Measurements from ENCODE around the gene LARP4B.

LARP4B gene

GRCh38 chr10:790821-791551 is 140.5 kb downstream of the LARP4B start:
- in situ Hi-C loops (cut with HindIII; ENCODE audit: low sequenced_read_pairs): no loop called here

- in situ Hi-C loops (cut with HindIII; ENCODE audit: low sequenced_read_pairs): no loop called here
These were observed 141.4 kb downstream of the LARP4B start for GRCh38 chr10:789831-790701.

GRCh38 chr10:788796-789748 is 142.4 kb downstream of the LARP4B start:
- in situ Hi-C loops (cut with HindIII; ENCODE audit: low sequenced_read_pairs): no loop called here

- in situ Hi-C loops (cut with HindIII; ENCODE audit: low sequenced_read_pairs): no loop called here
These were observed 143.4 kb downstream of the LARP4B start for GRCh38 chr10:787933-788651.

GRCh38 chr10:786633-787474 is 144.7 kb downstream of the LARP4B start:
- in situ Hi-C loops (cut with HindIII; ENCODE audit: low sequenced_read_pairs): no loop called here

- in situ Hi-C loops (cut with HindIII; ENCODE audit: low sequenced_read_pairs): no loop called here
These were observed 145.7 kb downstream of the LARP4B start for GRCh38 chr10:785861-786214.

GRCh38 chr10:785089-785860 is 146.2 kb downstream of the LARP4B start:
- in situ Hi-C loops (cut with HindIII; ENCODE audit: low sequenced_read_pairs): no loop called here

- in situ Hi-C loops (cut with HindIII; ENCODE audit: low sequenced_read_pairs): no loop called here
These were observed 147.0 kb downstream of the LARP4B start for GRCh38 chr10:784403-785088.

GRCh38 chr10:782751-783648 is 148.5 kb downstream of the LARP4B start:
- in situ Hi-C loops (cut with HindIII; ENCODE audit: low sequenced_read_pairs): no loop called here

GRCh38 chr10:780536-781524 is 150.7 kb downstream of the LARP4B start:
- in situ Hi-C loops (cut with HindIII; ENCODE audit: low sequenced_read_pairs): no loop called here

GRCh38 chr10:778626-779330 is 152.7 kb downstream of the LARP4B start:
- in situ Hi-C loops (cut with HindIII; ENCODE audit: low sequenced_read_pairs): no loop called here

- in situ Hi-C loops (cut with HindIII; ENCODE audit: low sequenced_read_pairs): no loop called here
These were observed 153.5 kb downstream of the LARP4B start for GRCh38 chr10:777913-778479.

GRCh38 chr10:776772-777171 is 154.7 kb downstream of the LARP4B start:
- in situ Hi-C loops (cut with HindIII; ENCODE audit: low sequenced_read_pairs): no loop called here

GRCh38 chr10:775245-776075 is 156.0 kb downstream of the LARP4B start:
- in situ Hi-C loops (cut with HindIII; ENCODE audit: low sequenced_read_pairs): no loop called here

Data from DLD1 (cell line).